ENCODE data around the gene SLCO2A1.

The SLCO2A1 gene

DNA sequence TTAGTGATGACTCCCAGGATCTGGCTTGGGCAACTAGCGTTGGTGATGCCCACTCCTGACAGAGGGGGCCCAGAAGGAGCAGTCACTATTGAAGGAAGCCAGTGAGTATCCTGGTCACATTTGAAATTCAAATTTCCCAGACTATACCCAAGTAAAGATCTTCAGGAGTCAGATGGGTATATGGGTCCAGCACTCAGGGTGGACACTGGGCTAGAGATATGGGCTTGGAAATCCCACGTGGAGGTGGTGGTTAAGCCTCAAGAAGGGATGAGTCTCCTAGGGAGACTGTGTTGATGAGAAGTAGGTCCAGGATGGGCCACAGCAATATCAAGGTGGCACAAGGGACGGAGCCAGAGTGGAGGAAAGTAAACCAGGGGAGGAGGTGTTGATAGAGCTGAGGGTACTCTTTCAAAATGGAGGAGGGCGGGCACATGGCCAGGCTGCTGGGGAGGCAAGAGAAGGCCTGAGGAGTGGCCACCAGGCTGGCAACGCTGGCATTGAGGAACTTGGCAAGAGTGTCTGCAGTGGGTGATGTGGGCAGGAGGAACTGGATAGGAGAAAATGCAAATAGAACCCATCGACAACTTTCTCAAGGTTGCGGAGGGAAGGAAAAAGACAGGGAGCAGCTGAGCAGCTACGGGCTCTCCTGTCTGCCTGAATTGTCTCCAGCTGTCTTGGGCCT is 3.7 kb upstream of the SLCO2A1 start:
- DNase-seq, result no peak

DNA sequence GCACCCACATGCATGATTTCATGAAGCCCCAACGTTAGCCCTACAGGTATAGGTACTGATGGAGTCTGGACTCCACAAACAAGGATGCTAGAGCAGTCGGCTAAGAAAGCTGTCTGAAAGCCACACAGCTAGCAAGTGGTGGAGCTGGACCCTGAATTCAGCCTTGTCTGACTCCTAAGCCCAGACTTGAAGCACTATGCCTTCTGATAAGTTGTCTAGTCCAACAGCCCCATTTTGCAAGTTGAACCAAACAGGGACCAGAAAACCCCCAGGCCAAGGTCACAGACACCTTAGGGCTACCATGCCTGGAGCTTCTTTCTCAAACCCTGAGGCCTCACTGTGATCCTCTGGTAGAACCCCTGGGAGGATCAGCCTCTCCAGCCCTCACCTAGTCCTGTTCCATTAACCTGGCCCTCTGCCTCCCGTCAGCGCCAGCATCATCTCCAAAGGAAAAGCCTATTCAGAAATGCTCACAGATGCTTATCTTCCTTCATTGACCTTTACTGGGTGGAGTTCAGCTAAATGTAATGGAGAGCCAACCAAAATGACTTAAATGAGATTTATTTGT is 1.7 kb upstream of the SLCO2A1 start:
- no peak for DNase-seq

DNA sequence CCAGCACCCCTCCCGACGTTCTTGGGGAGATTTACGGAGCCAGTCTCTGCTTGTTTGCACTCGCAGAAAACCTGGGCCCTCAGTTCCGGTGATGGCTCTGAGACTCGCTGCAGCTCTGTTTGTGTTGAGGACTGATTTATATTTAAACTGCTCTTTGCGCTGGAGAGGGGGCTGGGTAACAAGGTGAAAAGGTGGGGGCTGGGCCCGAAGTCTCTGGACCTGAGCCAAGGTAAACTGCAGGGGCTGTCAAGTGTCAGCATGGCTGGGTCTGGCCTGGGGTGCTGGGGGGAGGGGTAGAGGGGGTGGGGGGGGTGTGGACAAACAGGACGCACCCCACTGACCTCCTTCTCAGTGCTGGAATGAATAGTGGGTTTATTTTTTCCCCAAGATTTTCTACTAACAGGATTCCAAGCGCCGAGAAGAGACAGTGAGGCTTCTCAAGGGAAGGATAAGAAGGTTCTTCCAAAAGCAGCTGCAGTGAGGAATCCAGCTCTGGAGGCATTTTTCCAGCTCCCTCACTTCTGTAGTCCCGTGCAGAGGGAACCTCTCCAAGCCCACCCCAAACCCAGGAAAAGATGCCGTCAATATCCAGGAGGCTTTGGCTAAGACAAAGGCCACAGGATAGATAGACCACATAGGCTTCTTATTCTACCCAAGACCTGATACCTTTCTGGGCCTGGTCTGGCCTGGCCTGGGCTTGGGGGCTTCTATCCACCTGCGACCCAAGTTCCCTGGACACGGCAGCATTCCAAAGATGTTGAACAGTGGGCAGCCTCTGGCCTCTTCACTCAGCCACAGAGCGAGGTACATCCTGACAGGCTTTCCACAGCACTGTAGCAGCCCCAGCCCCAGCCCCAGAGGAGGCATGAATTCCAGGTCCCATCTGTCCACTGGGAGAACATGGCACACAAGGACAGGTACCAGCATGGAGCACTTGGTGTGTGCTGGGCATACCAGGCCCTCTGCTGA is 938 bp upstream of the SLCO2A1 start:
- no peak for DNase-seq

GRCh38 chr3:134029256-134029733 is 430 bp downstream of the SLCO2A1 start:
- no peak for DNase-seq

DNA sequence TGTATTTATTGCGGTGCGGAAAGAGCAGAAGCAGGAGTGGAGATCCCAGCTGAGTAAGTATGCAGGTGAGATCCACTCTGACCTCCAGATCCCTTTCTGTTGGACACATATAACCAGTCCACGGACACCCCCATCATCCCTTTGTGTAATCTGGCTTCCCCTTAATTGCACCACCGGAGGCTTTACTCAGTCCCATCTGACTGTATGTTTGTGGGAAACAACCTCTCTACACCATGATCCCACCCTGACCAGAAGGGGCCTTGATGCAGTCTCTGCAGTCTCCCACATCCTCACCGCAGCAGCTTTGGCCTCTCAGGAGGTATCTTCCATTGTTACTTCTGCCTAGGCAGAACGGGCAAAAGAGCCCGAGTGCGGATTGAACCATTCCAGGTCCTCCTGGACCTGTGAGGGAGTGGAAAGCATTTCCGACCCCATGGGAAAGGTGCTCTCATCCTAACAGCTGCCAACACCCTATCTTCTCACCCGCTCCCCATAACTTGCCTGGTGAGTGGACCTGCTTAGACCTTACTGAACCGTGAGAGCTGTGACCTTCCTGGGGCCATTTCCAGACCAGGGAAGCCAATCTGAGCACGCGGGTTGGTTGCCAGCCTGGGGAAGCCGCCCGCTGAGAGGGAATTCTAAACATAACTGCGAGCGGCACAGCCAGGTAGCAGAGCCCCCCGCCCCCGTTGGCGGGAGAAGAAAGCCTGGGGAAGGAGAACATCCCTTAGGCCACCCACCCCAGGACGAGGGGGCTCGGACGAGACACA is 1.1 kb downstream of the SLCO2A1 start:
- no peak for DNase-seq

DNA sequence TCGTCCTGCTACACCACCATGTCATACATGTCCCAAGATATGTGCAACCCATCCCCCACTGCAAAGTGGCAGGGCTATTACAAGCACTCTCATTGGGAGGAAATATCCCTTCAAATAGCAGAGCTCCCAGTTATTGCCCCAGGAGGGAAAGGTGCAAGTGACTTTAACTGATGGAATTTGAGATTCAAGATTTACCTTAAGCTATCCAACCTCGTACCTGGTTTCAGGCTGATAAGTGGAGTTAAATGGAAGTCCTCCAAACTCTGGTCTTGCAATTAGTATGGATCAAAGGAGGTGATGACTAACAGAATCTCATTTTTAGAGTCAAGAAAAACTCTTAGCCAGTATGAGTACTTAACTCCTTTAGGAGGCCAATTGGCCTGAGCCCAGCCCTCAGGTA is 2.1 kb downstream of the SLCO2A1 start:
- DNase-seq, result no peak

DNA sequence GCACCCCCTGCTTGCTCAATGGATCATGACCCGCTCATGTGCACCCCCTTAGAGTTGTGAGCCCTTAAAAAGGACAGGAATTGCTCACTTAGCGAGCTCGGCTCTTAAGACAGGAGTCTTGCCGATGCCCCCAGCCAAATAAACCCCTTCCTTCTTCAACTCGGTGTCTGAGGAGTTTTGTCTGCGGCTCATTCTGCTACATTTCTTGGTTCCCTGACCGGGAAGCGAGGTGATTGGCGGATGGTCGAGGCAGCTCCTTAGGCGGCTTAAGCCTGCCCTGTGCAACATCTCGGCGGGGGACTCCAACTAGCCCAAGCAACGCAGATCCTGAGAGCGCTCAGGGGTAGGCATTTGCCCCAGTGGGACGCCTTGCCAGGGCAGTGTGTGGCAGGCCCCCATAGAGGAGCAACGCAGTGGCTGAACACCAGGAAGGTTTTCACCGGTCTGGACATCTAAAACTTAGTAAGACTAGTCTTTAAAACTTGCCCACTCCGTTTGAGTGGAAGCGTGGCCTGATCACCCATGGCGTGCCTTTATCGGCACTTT is 9.5 kb downstream of the SLCO2A1 start:
- DNase-seq, result no peak

DNA sequence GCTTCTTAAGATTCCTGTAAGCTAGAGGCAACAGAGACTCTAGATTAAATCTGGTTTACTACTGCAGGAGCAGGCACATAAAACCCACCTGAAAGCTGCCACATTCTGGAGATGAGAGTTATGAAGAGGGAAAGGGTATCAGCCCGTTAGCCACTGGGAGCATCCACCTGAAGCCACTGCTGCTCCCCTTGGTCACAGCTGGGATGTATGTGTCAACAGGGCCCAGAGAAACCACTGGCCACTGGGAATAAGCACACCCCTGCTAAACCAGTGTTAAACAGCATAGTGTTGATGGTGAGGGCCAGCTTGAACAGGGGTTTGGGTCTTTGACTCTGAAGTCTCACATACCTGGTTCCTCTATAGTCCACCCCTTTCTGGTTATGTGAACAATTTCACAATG is 10.9 kb downstream of the SLCO2A1 start:
- no peak for DNase-seq

DNA sequence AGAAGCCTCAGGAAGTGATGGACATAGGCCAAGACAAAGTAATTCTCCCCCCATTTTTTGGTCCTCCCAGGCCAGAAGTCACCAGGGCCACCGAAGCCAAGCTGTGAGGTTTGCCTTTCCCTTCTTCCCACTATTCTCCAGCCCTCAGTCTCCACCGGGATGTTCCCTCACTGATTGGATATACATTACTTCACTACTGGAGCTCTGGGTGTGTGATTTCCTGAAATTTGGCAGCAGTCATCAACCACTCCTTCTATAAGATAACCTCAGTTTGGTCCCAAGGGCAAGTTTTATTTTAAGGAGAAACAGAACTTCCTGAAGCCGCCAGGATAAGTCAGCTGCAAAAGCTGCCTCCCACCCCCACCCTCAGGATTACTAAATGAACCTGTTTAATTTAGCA is 11.3 kb downstream of the SLCO2A1 start:
- DNase-seq, result no peak

- no peak for DNase-seq
Measured at GRCh38 chr3:134017490-134017889, 12.2 kb downstream of the SLCO2A1 start.

GRCh38 chr3:134014270-134014669 is 15.5 kb downstream of the SLCO2A1 start:
- DNase-seq, result no peak

DNA sequence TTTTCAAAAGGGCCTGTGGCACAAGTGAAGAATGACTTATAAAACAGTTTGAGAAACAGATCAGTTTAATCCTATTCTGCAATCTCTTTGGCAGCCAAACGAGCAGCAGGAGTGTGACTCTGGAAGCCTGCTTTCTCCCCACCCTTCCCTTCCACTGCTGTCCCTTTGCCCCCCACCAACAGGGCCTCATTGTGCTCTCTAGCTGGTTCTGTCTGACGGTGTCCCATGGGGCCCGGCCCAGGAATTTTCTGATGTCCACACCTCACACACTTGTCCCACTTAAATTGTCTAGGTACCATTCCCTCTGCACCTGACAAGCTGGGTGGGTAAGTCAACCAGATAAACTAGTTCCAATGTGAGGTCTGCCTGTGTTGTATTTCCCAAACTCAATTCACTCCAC is 16.4 kb downstream of the SLCO2A1 start:
- DNase-seq, result no peak

DNA sequence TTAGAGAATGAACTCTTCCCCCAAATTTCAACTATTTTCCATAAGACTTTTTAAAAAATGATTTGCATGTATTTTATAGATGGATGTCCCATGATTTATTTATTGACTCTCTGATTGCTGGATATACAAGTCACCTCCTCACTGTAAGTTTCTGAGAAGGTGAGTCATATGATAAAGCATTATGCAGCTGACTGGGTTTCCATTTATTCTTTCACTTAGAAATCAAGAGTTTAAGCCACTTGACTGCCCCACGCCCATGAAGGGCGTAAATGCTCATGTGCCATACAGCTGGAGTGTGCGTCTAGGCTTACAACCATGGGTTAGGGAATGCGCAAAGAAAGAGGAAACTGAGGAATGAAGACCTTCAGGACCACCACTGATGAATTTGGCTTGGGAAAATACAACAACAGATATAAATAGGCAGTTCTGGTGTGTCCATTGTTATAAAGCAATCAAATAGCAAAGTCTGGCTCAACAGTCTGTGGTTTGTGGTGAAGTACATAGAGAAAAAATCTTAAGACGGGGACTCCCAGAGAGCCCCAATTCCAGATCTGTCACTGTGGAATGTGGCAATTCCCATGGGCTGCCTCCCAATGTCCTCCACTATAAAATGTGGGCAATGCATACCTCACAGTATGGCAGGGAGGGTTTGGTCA is 20.3 kb downstream of the SLCO2A1 start:
- no peak for DNase-seq

DNA sequence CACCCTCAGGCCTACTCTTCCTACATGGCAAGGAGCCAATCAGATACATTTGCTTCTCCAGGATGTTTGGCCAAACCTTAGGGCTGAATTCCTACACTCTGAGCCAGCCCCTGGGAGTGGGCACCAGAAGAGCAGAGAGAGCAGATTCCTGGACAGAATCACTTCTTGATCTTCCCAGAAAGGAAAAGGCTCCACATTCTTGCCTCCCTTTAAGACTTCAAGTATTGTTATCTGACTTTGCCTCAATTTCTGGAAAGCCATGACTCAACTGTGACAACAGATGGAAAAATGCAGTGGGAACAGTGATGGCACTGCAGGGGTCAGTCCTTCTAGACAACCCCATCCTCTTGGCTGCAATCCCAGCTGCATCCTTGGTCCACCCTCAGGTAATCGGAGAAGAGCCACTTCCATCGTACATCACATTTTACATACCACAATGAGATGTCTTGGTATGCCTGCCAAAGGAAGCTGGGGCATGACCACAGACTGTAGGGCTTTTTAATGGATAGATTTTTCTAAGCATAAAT is 21.0 kb downstream of the SLCO2A1 start:
- DNase-seq, result no peak

DNA sequence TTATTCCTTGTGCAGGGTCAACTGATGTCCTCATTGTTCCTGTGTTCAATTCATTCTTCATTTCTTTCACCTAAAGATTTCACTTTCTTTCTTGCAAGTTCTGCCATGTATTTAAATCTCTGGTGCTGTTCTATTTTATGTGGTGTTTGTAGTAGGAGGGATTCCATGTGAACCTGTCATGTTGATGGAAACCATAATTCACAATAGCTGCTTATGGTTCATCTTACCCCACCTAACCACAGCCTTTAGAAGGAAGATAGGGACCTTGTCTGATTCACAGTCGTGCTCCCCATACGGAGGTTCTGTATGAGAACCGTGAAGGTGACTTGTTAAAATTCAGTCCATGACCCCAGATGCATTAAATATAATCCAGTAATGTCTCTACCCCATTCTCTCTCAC is 21.9 kb downstream of the SLCO2A1 start:
- no peak for DNase-seq

DNA sequence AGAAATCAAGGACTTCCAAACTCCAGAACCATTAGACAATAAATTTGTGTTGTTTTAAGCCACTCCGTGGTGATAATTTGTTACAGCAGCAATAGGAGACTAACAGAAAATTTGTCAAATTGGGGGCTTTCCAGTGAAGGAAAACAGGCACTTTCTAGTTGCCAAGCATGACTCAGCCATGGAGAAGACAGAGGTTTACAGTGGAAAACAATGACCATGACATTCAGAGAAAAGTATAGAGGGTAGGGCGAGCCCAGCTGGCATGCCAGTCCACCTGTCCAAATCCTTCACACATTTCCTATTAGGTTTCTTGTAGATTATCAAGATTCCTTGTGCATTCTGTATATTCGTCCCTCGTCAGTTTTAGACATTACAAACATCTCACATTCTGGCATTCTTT is 24.9 kb downstream of the SLCO2A1 start:
- no peak for DNase-seq

- DNase-seq, result no peak
Measured at GRCh38 chr3:134003066-134003465, 26.7 kb downstream of the SLCO2A1 start.

DNA sequence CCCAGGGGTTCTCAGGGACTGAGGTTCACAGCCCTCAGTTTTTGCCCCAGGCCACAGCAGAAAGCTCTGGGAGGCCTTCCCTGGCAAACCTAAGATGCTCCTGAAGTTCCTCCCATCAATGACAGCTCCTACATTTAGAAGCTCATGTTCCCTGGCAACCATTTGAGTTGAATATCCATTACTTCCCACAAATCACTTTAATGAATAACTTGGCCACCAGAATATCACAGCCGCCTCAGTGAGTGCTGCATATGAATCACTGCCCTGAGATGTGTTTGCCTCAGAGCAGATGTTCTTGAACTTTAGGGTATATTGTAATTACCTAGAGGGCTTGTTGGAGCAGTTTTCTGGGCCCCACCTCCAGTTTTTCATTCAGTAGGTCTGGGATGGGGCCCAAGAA is 27.4 kb downstream of the SLCO2A1 start:
- no peak for DNase-seq

DNA sequence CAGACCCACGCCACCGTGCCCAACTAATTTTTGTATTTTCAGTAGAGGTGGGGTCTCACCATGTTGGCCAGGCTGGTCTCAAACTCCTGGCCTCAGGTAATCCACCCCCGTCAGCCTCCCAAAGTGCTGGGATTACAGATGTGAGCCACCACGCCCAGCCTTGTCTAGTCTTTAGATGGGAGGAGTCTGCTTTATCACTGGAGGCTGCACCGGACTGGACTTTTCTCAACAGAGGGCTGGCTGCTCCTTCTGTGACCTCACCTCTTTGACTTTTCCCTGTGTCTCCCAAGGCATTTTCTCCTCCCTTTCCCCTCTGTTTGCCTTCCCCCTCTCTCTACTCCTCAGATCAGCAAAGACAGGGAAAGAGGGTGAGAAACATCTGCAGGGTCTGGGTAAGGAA is 28.5 kb downstream of the SLCO2A1 start:
- DNase-seq, result no peak

GRCh38 chr3:133999891-134000685 is 29.6 kb downstream of the SLCO2A1 start:
- DNase-seq, result no peak

Measured in C1 segment of cervical spinal cord (tissue), 14 donors.